GM12864 (cell line): Measurements from ENCODE around the gene AFP.

Experiments
- DNase-seq: peaks from one replicate; pipeline ENCODE4 v3.0.0-alpha.2; 2011; ENCODE audit warnings: low read depth
- H3K4me3 ChIP-seq: 2 replicates; pipeline ENCODE4 v1.5.1; 2011; ENCODE audit warnings: mild to moderate bottlenecking, low read depth, low read length, control low read depth
- TF ChIP-seq, protein P1 (sequence below): IDR thresholded peaks from 2 replicates; pipeline ENCODE4 v1.5.1; 2011; ENCODE audit warnings: low read depth, mild to moderate bottlenecking, moderate library complexity, low read length, control low read depth, inconsistent platforms; ENCODE audit errors: missing control alignments

The AFP gene

DNA sequence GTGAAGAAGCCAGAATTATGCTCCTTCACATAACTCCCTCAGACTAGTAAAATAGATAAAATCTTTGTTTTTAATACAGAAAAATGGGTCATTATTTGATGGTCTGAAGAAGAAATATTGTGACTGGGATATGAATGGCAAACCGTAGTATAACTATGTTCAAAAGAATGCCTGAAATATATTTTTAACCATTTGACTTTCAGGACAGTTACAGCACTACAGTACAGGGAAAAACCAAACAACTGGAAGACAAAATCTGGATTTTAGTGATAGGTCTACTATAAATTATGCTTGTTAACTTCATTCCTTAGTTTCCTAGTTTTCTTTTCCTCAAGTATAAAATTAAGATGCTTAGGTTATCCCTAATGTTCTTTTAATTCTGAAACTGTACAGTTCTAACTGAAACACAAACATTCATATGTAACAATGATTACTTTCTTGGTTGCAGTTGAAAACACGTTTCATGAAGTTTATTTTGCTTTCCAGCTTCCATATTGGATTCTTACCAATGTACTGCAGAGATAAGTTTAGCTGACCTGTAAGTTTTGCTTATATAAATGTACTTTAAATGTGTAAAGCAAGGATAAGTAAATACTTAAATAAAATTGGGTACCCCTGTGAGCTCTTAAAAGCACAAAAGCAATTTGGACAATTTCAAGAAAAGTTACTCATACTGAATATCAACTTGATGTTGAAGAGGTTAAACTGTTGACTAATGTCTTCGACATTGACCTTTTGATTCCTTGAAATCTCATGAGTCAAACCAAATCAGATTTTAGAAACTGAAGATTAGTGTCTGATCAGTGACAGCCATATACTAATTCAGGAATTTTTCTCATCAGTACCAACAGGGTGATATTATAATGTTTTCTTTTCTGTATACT, 895 bp downstream of the AFP start:
- no peak overlapping the region for H3K4me3 ChIP-seq
- DNase-seq, result no peak
- TF ChIP-seq, protein P1, sequence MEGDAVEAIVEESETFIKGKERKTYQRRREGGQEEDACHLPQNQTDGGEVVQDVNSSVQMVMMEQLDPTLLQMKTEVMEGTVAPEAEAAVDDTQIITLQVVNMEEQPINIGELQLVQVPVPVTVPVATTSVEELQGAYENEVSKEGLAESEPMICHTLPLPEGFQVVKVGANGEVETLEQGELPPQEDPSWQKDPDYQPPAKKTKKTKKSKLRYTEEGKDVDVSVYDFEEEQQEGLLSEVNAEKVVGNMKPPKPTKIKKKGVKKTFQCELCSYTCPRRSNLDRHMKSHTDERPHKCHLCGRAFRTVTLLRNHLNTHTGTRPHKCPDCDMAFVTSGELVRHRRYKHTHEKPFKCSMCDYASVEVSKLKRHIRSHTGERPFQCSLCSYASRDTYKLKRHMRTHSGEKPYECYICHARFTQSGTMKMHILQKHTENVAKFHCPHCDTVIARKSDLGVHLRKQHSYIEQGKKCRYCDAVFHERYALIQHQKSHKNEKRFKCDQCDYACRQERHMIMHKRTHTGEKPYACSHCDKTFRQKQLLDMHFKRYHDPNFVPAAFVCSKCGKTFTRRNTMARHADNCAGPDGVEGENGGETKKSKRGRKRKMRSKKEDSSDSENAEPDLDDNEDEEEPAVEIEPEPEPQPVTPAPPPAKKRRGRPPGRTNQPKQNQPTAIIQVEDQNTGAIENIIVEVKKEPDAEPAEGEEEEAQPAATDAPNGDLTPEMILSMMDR, result no peak

DNA sequence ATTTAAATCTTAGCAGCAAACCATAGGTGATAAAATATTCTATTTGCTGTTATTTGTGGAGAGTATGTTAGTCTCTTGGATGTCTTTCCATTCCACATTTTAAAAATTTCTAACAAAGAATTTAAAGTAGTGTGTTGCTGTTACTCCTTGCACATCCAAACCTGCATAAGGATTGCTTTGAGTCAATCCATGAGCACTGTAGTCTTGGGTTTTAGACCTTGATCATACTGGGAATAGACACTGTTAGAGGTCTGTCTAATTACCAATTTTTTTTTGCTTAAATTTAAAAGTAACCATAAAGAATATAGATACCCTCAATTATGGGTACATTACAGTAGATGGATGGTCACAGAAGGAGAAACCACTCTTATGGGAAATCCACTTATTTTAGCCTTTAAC, 1.5 kb downstream of the AFP start:
- TF ChIP-seq, protein P1, result no peak
- no peak overlapping the region for H3K4me3 ChIP-seq
- no peak for DNase-seq

DNA sequence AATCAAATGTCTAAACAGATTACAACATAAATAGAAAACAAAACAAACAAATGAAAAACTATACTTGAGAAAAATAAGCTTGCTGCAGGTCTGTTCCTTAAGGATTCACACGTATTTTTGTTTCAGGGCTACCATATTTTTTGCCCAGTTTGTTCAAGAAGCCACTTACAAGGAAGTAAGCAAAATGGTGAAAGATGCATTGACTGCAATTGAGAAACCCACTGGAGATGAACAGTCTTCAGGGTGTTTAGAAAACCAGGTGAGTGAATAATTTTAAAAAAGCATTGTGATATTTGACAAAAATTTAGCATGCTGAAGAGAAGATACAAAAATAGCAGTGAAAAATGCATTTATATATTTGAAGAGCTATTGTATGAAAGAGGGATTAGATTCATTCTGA, 2.0 kb downstream of the AFP start:
- no peak overlapping the region for H3K4me3 ChIP-seq
- TF ChIP-seq, protein P1, result no peak
- no peak for DNase-seq

DNA sequence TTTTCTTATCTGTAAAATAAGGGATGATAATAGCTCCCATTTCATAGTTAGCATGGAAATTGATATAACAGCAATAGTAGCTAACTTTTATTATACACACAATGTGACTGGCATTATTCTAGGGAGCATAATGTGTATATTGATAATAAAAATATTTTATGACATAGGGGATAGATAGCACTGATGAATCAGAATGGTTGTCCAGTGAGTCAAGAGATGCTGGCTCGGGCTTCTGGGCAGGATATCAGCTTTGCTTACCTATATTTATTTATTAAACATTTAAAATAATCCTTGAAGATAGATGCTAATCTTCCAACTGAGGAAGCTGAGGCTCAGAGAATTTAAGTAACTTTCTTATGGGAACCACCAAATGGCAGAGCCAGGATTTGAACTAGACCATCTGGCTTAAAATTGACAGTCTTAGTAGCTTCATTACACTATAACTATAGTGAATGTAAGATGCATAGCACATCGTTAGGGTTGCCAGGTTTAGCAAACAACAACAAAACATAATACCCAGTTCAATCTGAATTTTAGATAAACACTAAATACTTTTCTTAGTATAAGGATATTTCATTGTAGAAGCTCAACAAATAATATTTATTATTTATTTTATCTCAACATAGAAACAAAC, 2.7 kb downstream of the AFP start:
- no peak for DNase-seq
- no peak overlapping the region for H3K4me3 ChIP-seq
- TF ChIP-seq, protein P1, result no peak

DNA sequence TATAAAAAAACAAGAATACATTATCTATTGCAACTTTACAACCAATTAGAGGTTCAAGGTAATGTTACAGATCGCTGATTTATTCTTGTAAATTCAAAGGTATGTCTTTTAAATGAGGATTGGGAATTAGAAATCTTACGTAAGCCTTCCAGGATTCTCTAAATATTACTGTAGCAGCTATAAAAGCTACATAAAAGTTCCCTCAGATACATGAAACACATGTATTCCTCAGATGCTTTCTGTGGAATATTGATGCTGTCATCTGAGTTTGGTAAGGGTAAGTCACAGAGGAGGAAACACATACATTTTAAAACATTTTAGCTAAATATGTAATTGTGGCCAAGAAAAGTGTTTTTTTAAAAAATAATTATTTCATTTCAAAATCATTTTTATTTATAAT, 3.4 kb downstream of the AFP start:
- H3K4me3 ChIP-seq, result no peak overlapping the region
- no peak for DNase-seq
- TF ChIP-seq, protein P1, result no peak

DNA sequence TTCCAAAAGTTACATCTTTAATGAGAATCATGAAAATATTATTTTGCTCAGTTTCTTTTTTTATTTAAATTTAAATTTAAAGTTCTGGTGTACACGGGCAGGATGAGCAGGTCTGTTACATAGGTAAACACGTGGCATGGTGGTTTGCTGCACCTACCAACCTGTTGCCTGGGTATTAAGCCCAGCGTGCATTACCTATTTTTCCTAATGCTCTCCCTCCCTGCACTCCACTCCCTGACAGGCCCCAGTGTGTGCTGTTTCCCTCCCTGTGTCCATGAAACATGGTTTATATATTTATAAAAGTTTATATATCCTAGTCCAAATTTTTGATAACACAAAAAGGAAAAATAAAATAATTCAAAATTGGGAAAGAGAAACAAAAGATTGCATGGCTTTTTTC, 4.0 kb downstream of the AFP start:
- H3K4me3 ChIP-seq, result no peak overlapping the region
- no peak for DNase-seq
- TF ChIP-seq, protein P1, result no peak
